HG02642 (cell line): ENCODE results near the gene ARRDC2.
A peak's percentile ranks its signal among the peaks of the same experiment; 100 is the strongest.
"Not testable (repeated sequence)": the region's sequence is repeated elsewhere in the genome, so short reads cannot be mapped to it uniquely, and the experiment has no call there.

Experiments used
- ATAC-seq: cut with Tn5 transposase; IDR thresholded peaks from one replicate; pipeline ENCODE4 v1.9.1; 2021; ENCODE audit warnings: mild to moderate bottlenecking; ENCODE audit not compliant: unreplicated experiment, poor library complexity

ARRDC2 gene

DNA sequence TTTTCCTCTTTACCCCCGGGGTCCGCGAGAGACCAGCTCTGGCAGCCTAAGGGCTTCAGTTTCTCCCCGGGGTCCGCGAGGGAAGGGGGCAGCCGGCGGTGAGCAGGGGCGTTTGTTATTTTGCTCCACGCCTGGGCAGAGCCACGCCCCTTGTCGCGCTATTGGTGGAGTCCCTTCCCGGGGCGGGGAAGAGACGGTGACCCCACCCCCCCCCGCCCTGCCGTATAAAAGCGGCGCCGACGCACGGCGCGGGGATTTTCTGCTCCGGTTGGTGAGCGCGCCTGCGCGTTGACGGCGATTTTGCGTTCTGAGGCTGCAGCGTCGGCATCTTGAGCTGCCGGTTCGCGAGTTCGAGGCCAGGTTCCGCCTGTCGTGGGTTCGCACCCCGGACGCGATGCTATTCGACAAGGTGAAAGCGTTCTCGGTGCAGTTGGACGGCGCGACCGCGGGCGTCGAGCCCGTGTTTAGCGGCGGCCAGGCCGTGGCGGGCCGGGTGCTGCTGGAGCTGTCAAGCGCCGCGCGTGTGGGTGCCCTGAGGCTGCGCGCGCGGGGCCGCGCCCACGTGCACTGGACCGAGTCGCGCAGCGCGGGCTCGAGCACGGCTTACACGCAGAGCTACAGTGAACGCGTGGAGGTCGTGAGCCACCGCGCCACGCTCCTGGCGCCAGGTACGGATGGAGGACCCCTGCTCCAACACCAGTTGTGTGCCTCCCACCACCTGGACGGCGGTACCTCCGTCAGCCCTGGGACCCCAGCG, at the start of gene ARRDC2:
Gene ARRDC2 (plus strand): TSS at position 254 of the 757 bp plus-strand sequence. CDS start 141 bp downstream, at position 395.
- peak; percentile 58 for ATAC-seq

DNA sequence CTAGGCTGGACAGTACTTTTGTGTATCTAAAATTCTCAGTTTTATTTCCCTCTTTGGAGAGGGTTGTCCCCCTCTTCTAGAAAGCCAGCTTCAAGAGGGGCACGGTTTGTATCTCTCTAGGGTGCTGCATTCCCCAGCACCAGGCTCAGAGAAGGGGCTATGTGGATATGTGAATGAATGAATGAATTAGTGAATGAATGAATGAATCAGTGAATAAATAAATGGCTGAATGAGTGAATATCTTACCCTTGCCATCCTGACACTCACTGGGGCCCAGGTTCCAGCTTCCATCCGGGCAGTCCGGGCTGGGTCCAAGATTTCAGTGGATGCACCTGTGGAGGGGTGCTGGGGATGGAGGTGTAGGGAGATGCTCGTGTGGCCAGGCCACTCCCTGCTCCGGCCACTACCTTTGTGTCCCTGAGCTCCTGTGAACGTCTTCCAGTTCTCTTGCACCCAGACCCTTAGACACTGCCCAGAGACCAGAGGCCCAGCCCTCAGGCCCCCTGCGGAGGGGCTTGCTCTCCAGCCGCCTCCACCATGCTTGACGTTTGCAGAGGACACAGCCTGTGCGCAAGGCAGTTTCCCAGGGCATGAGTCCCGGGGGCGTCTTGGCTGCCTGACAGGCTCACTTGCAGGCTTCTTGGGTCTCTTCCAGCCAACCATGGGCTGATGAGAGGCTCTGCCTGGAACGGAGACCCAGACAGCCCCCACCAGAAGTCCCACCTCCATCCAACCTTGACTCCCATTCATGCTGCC, 43.9 kb upstream of the ARRDC2 start:
- no peak for ATAC-seq

DNA sequence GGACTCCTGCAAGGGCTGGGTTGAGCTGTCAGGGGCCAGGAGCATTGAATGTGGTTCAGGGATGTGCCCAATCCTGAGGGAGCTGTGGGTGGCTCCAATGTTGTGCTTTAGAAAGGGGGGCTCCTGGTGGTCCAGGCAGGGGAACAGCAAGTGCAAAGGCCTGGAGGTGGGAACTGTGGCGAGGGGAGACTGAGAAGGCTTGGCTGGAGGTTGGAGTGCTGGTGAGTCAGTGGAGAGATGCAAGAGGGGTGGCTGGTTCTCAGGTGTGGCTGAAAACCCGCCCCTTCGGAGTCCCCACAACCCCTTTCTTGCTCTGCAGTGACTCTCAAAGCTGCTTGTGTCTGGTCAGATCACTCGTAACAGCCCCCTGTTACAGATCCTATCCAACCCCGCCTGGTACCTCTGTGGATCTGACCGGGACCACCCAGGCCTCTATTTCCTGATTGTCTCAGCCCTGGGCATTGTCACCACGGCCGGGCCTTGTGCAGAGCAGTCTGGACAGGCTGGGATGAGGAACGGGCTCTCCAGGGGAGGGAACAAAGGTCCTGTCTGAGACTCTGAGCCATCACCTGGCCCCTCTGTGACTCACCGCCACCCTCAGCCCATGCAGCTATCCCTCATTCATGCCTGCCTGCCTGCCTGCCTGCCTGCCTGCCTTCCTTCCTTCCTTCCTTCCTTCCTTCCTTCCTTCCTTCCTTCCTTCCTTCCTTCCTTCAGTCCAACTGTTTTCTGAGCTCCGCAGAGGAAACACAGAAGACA, 42.4 kb upstream of the ARRDC2 start:
- ATAC-seq: no peak

DNA sequence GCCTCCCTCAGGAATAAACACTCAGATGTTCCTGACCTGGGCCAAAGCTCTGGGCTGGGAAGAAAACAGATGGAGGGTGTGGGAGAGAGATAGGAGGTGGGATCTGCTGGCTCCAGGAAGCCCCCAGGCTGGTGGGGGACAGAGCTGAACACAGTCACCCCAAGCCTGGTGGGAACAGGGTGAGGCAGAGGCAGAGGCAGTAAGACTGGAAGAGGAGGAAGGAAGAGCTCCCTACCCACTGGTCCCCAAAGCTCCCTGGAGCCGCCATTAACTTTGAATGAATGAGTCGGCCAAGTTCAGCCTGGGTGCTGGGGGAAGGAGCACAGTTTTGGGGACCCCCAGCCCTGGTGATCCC, 41.9 kb upstream of the ARRDC2 start:
- no peak for ATAC-seq

DNA sequence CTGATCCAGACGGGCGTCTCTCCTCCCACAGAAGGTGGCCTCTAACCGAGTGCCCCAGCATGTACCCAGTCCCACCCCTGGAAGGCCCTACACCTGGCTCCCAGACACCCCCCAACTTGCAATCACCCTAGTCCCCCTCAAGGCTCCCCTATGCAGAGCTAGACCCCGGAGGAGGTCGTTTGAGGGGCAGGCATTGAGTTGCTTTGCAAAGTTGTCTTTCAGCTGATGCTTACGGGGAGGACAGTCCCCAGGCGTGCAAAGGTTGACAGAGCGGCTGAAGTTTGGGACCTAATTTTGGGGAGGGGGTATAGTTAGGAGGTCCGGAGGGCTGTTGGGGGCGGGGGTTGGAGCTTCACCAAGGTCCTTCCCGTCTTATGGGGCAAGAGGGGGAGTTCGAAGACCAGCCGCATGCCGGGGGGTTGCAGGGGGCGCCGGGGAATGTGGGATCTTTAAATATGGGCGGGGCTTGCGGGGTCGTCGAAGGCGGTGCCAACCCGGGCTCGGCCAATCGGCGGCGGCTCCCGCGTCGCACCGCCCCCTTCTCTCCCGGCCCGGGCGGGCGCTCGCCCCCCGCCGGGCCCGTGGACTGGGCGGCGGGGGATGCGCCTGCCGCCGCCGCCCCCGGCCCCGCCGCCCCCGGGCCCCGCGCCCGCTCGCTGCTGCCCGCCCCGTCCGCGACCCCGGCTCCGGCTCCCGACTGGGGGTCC, 41.3 kb upstream of the ARRDC2 start, which contains the start of gene KCNN1:
Gene KCNN1 (plus strand): TSS at position 558 of the 707 bp plus-strand sequence. CDS start 6,782 bp downstream, outside the sequence.
- no peak for ATAC-seq

DNA sequence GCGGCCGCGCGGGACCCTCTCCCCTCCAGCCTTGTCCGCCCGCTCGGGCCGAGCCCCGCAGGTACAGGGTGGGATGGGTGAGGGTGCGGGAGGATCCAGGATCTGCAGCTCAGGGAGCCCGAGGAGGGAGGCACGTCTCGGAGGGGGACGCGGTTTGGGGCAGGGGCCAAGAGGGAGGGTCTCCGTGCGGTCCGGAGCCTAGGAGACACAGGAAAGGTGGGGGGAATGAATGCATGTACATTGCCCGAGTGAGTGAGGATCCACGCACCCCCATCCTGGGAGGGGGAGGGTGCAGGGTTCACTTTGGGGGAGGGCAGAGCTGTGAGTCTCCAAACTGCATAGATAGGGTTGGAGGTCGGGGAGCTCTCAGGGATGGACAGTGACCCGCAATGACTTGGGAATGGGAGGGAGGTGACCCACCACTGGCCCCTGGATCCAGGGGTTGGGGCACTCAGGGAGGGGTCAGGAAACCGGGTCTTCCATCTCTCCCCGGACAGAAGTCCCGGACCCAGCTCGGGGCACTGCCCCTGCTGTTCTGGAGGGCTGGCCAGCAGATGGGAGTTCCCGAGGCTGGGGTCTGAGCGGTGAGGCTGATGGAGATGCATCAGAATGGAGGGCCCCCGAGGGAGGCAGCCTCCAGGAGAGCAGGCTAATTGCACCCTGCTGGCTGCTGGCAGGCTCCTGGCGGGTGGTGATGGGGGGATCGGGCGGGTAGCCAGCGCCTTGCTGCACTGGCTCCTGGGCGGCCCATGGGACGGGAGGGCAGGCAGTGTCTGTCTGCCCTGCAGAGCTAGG, 40.5 kb upstream of the ARRDC2 start:
- no peak for ATAC-seq

DNA sequence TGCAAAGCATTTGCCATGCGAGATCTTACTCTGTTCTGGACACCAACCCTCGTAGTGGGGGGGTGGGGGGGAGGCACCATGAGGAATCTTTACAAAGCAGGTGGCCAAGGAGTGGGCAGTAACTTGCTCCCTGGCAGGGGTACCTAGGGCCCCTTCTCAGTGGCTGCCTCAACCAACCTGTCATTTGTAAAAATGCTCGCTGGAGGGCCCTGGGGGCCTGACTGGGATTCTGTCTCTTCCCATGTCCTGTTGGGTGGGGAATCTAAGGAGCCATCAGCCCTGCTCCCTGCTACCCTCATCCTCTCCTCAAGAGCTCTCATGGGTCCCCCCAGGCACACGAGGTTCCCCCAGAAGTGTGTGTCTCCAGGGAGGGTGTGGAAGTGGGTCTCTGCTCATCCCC, 39.6 kb upstream of the ARRDC2 start:
- ATAC-seq: no peak

DNA sequence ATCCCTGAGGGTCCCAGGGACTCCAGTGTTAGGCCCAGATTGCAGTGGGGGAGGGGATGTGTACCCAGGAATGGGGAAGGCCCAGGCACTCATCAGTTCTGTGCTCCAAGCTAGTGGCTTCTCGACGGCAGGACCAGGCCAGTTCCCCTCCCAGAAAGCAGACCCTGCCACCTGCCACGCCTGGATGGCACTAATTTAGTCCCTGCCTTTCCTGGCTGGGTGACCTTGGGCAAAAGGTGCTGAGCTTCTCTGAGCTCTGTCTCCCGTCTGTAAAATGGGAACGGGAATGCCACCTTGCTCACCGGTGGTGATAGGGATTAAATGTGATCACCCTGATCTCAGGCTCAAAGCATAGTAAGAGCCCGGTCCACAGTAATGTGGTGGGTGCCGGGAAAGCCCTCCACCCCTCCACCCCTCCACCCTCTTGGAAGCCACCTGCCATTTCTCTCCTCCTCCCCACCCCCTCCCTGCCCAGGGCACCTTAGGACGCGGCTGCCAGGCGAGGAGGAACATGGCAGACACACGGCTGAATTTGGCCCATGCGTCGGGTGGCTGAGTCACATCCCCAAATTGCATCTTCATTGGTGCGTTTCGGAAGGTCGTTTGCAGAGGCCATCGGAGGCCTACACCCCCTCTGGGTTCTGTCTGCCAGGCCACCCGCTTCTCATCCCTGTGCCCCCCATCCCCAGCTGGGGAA, 38.7 kb upstream of the ARRDC2 start:
- no peak for ATAC-seq

DNA sequence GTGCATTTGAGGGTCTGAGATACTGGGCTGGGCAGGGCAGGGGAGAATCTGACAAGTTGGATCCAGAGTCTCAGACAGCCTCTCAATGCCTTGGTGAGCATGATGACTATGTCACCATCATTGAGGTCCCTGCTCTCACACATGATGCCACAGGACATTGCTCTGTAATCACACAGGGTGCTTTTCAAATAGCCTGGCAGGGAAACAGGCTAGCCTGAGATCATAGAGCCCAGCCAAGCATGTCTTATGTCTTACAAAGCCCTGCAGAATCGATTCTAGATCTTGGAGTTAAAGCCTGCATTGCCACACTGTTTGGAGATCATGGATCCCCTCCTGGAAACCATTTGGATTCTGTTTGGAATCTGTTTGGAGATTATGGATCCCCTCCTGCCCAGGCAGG, 35.7 kb upstream of the ARRDC2 start:
- no peak for ATAC-seq

DNA sequence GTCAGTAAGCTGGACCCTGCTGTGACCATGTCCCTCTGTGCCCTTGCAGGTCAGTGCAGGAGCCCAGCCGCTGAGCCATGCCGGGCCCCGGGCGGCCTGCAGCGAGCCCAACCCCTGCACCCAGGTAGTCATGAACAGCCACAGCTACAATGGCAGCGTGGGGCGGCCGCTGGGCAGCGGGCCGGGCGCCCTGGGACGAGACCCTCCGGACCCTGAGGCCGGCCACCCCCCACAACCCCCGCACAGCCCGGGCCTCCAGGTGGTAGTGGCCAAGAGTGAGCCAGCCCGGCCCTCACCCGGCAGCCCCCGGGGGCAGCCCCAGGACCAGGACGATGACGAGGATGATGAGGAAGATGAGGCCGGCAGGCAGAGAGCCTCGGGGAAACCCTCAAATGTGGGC, 34.2 kb upstream of the ARRDC2 start:
- ATAC-seq: no peak

DNA sequence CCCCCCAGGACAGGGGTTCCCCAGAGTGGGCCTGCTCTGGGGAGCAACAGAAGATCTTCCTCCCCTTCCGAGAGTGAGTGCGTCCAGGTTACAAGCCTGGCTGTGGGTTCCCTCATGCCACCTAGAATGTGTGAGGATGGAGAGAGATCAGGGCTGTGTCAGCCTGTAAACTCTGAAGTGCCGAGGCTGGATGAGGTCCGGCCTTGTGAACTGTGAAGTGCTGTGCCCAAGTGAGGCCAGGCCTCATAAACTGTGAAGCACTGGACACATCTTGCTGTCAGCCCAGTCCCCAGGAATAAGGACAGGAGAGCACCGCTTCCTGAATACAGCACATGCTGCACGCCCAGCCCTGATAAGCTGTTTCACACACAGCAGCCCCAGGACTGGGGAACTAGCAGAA, 33.4 kb upstream of the ARRDC2 start:
- ATAC-seq: no peak

DNA sequence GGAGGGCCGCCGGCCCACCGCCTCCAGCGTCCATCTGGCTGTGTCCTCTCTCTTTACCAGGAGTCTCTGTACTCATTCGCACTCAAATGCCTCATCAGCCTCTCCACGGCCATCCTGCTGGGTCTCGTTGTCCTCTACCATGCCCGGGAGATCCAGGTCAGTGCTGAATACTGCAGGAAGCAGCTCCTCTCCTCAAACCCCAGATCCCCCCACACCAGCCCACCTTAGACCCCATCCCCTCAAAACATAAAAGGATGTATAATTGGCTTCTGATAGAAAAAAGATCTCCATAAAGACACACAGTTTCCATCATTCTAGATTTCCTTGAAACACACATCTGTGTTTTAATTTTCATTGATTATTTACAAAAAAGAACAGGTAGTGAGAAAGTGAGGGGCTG, 32.9 kb upstream of the ARRDC2 start:
- ATAC-seq: no peak

DNA sequence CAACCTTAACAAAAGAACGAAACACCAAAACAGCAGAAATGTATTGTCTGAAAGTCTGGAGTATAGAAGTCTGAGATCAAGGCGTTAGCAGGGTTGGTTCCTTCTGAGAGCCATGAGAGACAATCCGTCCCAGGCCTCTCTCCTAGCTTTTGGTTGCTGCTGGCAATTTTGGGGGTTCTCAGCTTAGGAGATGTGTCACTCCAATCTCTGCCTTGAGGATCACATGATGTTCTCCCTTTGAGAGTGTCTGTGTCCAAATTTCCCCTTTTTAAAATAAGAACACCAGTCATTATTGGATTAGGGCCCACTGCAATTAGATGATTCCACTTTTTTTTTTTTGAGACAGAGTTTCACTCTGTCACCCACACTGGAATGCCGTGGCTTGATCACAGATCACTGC, 30.9 kb upstream of the ARRDC2 start:
- ATAC-seq: no peak

DNA sequence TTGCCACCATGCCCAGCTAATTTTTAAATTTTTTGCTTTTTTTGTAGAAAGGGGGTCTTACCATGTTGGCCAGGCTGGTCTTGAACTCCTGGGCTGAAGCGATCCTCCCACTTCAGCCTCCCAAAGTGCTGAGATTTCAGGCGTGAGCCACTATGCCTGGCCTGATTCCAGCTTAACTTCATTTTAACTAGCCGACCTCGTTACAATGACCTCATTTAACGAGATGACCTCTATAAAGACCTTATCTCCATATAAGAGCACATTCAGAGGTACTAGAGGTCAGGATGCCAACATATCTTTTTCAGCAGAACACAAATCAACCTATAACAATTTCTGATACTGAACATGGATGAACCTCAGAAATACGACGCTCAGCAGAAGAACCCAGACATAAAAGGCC, 30.5 kb upstream of the ARRDC2 start:
- ATAC-seq: no peak

DNA sequence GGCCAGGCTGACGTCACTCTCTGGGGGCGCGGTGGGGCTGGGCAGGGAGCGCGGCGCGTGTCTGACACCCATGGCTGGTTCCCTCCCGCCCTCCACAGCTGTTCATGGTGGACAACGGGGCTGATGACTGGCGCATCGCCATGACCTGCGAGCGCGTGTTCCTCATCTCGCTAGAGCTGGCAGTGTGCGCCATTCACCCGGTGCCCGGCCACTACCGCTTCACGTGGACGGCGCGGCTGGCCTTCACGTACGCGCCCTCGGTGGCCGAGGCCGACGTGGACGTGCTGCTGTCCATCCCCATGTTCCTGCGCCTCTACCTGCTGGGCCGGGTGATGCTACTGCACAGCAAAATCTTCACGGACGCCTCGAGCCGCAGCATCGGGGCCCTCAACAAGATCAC, 26.4 kb upstream of the ARRDC2 start:
- no peak for ATAC-seq

DNA sequence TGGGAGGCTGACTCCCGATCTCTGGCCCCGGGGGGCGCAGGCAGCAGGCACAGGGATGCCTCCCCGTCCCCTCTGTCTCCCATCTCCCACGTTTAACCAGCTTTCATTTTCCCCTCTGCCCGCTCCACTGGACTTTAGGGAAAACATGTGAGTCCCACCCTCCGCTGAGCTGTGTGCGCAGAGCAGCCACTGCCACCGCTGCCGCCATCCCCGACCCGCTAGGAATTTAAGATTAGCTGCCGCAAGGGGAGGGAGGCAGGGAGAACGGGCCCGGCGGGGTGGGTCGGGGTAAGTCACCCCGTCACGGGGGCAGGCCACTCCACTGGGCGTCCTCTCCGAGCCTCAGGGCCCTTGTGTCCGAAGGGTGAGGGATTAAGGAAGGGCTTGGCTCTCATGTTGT, 25.5 kb upstream of the ARRDC2 start:
- ATAC-seq: no peak

DNA sequence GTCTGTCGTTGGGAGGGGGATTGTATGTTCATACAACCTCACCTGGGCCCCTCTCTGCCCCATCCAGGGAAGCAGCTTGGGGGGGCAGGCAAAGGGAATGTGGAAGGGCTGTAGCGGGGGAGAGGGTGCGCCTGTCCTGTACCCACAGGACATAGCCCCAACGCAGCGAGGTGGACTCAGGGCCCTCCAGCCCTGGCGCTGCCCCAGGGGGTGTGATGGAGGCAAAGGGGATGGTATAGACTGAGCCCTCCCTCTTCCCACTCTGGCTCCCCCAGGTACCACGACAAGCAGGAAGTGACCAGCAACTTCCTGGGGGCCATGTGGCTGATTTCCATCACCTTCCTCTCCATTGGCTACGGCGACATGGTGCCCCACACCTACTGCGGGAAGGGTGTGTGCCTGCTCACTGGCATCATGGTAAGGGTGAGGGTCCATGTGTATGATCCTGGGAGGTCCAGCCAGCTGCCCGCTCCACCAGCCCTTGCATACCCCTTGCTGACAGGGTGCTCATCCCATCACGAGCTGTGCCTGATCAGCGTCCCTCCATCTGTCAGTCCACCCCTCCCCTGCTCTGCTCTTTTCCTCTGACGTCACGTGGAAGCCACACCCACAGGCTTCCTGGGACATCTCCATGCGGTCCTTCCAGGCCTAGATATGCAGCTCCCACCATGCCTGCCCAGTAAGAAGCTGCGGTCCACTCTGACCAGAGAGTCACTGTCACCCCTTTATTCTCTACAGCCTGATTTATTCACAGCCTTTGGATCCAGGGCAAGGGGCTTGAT, 22.7 kb upstream of the ARRDC2 start:
- no peak for ATAC-seq

DNA sequence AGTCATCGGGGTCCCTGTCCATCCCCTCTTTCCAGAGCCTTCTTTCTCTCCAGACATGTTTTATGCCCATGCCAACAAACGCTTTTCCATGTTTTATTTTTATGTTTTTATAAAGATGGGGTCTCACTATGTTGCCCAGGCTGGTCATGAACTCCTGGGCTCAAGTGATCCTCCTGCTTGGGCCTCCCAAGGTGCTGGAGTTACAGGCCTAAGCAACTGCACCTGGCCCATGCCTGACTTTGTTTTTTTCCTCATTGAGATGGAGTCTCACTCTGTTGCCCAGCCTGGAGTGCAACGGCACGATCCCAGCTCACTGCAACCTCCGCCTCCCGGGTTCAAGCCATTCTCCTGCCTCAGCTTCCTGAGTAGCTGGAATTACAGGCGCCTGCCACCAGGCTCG, 21.4 kb upstream of the ARRDC2 start:
- ATAC-seq: not testable (repeated sequence)
